ENCODE measurements around the gene HAPSTR1.

GRCh38 chr16:9081158-9081557 is 10.3 kb upstream of the HAPSTR1 start:
- TF ChIP-seq CTCF (IDR thresholded peaks at IDR 0.05): no peak
- TF ChIP-seq POLR2A (IDR thresholded peaks at IDR 0.05): no peak

All from body of pancreas (tissue), 4 donors.